SK-N-SH treated with all-trans-retinoic acid at 6 μM for 48 hours (cell line): ENCODE results near the gene ARHGEF40.

ENCODE experiments used
- ATAC-seq: fragments of 200-7000 bp; cut with Tn5 transposase; 3 replicates; pipeline ENCODE4 v1.9.1; 2020; ENCODE audit warnings: mild to moderate bottlenecking, moderate library complexity
- ARNTL ChIP-seq: fragments of 450-650 bp; formaldehyde crosslinking; IDR thresholded peaks from 2 replicates; pipeline ENCODE4 v1.5.0; 2020; ENCODE audit warnings: low read depth, mild to moderate bottlenecking, moderate library complexity, borderline replicate concordance
- ISL1 ChIP-seq: fragments of 250-450 bp; sonication (Bioruptor Pico); IDR thresholded peaks from 2 replicates; pipeline ENCODE4 v2.1.2; 2022; ENCODE audit warnings: mild to moderate bottlenecking, moderate library complexity
- OSR1 ChIP-seq: fragments of 250-450 bp; sonication (Bioruptor Pico); IDR thresholded peaks from 2 replicates; pipeline ENCODE4 v1.8.0; 2022; ENCODE audit warnings: moderate library complexity, mild to moderate bottlenecking, inconsistent platforms
- RARB ChIP-seq: fragments of 250-450 bp; sonication (Bioruptor Pico); IDR thresholded peaks from 2 replicates; pipeline ENCODE4 v1.8.0; 2021; ENCODE audit warnings: mild to moderate bottlenecking, moderate library complexity
- SNAI2 ChIP-seq: fragments of 250-450 bp; sonication (Bioruptor Pico); IDR thresholded peaks from 2 replicates; pipeline ENCODE4 v1.5.0; 2020; ENCODE audit warnings: mild to moderate bottlenecking, moderate library complexity
- TCF4 ChIP-seq: fragments of 250-450 bp; sonication (Bioruptor Pico); IDR thresholded peaks from 2 replicates; pipeline ENCODE4 v1.8.0; 2021; ENCODE audit warnings: mild to moderate bottlenecking, moderate library complexity, borderline replicate concordance
- TOX ChIP-seq: fragments of 250-450 bp; sonication (Bioruptor Pico); IDR thresholded peaks from 2 replicates; pipeline ENCODE4 v1.8.0; 2021; ENCODE audit warnings: mild to moderate bottlenecking, moderate library complexity, borderline replicate concordance
- ZC3H10 ChIP-seq: fragments of 250-450 bp; sonication (Bioruptor Pico); IDR thresholded peaks from 2 replicates; pipeline ENCODE4 v1.5.1; 2021; ENCODE audit warnings: mild to moderate bottlenecking, moderate library complexity
- ZFP3 ChIP-seq: fragments of 250-450 bp; sonication (Bioruptor Pico); IDR thresholded peaks from 2 replicates; pipeline ENCODE4 v1.5.0; 2020; ENCODE audit warnings: mild to moderate bottlenecking, moderate library complexity
- ZFP30 ChIP-seq: fragments of 450-650 bp; formaldehyde crosslinking; IDR thresholded peaks from 2 replicates; pipeline ENCODE4 v1.5.0; 2022; ENCODE audit warnings: mild to moderate bottlenecking, moderate library complexity
- ZNF70 ChIP-seq: fragments of 450-650 bp; formaldehyde crosslinking; IDR thresholded peaks from 2 replicates; pipeline ENCODE4 v1.5.0; 2020; ENCODE audit warnings: mild to moderate bottlenecking, moderate library complexity
- ZNF8 ChIP-seq: fragments of 450-650 bp; formaldehyde crosslinking; IDR thresholded peaks from 2 replicates; pipeline ENCODE4 v1.5.0; 2020; ENCODE audit warnings: mild to moderate bottlenecking, moderate library complexity
- TF ChIP-seq, protein P1 (sequence below): fragments of 250-450 bp; sonication (Bioruptor Pico); IDR thresholded peaks from 2 replicates; pipeline ENCODE4 v1.5.1; 2020; ENCODE audit warnings: low read depth, mild to moderate bottlenecking, moderate library complexity
- TF ChIP-seq, protein P2 (sequence below): fragments of 250-450 bp; sonication (Bioruptor Pico); IDR thresholded peaks from 2 replicates; pipeline ENCODE4 v1.8.0; 2021; ENCODE audit warnings: low read depth, mild to moderate bottlenecking, moderate library complexity, borderline replicate concordance
- TF ChIP-seq, protein P3 (sequence below): fragments of 250-450 bp; sonication (Bioruptor Pico); IDR thresholded peaks from 2 replicates; pipeline ENCODE4 v1.8.0; 2020; ENCODE audit warnings: mild to moderate bottlenecking, moderate library complexity, borderline replicate concordance
- TF ChIP-seq, protein P4 (sequence below): fragments of 250-450 bp; sonication (Bioruptor Pico); IDR thresholded peaks from 2 replicates; pipeline ENCODE4 v1.5.1; 2021; ENCODE audit warnings: mild to moderate bottlenecking, moderate library complexity
- TF ChIP-seq, protein P5 (sequence below): fragments of 250-450 bp; sonication (Bioruptor Pico); IDR thresholded peaks from 2 replicates; pipeline ENCODE4 v1.5.0; 2020; ENCODE audit warnings: mild to moderate bottlenecking, moderate library complexity

ARHGEF40 gene

DNA sequence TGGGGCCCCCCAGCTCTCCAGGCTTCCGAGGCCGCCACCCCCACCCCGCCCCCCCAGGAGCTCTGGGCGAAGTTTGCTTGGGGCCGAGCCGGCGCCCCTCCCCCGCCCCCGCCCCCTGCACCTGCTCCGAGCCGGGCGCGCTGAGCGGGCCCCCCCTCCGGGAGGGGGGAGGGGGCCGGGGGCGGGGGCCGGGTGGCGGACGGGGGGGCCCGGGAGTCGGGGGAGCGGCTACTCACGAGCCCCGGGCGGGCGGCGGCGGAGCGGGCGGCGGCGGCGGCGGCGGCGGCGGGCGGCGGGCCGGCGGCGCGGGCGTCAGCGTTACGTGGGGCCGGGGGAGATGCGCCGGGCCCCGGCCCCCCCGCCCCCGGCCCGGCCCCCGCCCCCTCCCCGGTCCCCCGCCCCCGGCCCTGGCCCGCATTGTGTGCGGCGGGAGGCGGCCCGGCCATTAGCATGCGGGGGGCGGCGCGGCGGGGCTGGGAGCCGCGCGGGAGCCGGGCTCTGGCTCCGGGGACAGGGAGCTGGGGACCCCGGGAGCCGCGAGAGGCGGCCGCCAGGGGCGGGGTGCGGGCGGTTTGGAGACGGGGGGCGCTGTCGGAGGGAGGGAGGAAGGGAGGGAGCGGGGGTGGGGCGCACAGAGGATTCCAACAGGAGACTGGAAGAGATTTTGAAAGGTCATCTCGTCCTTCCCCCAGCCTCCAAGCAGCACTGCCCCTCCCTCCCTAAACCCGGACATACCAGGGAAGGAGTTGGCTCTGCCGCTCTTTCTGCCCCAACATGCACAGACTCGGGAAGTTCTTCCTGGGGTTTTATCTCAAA lies 28.2 kb downstream of the ARHGEF40 start, which contains the start of gene ZNF219:
Gene ZNF219 (minus strand): TSS at position 580 of the 816 bp plus-strand sequence. CDS start 5,064 bp downstream, outside the sequence.
- TF ChIP-seq SNAI2 (CRISPR knock-in tag) = no peak
- TF ChIP-seq ISL1 = no peak
- no peak for TF ChIP-seq ZFP3
- no peak for TF ChIP-seq OSR1 (CRISPR knock-in tag)
- TF ChIP-seq, protein P1, sequence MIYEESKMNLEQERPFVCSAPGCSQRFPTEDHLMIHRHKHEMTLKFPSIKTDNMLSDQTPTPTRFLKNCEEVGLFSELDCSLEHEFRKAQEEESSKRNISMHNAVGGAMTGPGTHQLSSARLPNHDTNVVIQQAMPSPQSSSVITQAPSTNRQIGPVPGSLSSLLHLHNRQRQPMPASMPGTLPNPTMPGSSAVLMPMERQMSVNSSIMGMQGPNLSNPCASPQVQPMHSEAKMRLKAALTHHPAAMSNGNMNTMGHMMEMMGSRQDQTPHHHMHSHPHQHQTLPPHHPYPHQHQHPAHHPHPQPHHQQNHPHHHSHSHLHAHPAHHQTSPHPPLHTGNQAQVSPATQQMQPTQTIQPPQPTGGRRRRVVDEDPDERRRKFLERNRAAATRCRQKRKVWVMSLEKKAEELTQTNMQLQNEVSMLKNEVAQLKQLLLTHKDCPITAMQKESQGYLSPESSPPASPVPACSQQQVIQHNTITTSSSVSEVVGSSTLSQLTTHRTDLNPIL (CRISPR knock-in tag) = no peak
- TF ChIP-seq, protein P2, sequence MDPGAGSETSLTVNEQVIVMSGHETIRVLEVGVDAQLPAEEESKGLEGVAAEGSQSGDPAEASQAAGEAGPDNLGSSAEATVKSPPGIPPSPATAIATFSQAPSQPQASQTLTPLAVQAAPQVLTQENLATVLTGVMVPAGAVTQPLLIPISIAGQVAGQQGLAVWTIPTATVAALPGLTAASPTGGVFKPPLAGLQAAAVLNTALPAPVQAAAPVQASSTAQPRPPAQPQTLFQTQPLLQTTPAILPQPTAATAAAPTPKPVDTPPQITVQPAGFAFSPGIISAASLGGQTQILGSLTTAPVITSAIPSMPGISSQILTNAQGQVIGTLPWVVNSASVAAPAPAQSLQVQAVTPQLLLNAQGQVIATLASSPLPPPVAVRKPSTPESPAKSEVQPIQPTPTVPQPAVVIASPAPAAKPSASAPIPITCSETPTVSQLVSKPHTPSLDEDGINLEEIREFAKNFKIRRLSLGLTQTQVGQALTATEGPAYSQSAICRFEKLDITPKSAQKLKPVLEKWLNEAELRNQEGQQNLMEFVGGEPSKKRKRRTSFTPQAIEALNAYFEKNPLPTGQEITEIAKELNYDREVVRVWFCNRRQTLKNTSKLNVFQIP = no peak
- no peak for TF ChIP-seq RARB (CRISPR knock-in tag)
- no peak for TF ChIP-seq ZNF70 (CRISPR knock-in tag)
- no peak for TF ChIP-seq ZFP30 (CRISPR knock-in tag)
- no peak for TF ChIP-seq TOX (CRISPR knock-in tag)
- TF ChIP-seq ZC3H10 (CRISPR knock-in tag) = no peak
- TF ChIP-seq, protein P3, sequence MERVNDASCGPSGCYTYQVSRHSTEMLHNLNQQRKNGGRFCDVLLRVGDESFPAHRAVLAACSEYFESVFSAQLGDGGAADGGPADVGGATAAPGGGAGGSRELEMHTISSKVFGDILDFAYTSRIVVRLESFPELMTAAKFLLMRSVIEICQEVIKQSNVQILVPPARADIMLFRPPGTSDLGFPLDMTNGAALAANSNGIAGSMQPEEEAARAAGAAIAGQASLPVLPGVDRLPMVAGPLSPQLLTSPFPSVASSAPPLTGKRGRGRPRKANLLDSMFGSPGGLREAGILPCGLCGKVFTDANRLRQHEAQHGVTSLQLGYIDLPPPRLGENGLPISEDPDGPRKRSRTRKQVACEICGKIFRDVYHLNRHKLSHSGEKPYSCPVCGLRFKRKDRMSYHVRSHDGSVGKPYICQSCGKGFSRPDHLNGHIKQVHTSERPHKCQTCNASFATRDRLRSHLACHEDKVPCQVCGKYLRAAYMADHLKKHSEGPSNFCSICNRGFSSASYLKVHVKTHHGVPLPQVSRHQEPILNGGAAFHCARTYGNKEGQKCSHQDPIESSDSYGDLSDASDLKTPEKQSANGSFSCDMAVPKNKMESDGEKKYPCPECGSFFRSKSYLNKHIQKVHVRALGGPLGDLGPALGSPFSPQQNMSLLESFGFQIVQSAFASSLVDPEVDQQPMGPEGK (CRISPR knock-in tag) = no peak
- TF ChIP-seq, protein P4, sequence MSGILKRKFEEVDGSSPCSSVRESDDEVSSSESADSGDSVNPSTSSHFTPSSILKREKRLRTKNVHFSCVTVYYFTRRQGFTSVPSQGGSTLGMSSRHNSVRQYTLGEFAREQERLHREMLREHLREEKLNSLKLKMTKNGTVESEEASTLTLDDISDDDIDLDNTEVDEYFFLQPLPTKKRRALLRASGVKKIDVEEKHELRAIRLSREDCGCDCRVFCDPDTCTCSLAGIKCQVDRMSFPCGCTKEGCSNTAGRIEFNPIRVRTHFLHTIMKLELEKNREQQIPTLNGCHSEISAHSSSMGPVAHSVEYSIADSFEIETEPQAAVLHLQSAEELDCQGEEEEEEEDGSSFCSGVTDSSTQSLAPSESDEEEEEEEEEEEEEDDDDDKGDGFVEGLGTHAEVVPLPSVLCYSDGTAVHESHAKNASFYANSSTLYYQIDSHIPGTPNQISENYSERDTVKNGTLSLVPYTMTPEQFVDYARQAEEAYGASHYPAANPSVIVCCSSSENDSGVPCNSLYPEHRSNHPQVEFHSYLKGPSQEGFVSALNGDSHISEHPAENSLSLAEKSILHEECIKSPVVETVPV (CRISPR knock-in tag) = no peak
- TF ChIP-seq, protein P5, sequence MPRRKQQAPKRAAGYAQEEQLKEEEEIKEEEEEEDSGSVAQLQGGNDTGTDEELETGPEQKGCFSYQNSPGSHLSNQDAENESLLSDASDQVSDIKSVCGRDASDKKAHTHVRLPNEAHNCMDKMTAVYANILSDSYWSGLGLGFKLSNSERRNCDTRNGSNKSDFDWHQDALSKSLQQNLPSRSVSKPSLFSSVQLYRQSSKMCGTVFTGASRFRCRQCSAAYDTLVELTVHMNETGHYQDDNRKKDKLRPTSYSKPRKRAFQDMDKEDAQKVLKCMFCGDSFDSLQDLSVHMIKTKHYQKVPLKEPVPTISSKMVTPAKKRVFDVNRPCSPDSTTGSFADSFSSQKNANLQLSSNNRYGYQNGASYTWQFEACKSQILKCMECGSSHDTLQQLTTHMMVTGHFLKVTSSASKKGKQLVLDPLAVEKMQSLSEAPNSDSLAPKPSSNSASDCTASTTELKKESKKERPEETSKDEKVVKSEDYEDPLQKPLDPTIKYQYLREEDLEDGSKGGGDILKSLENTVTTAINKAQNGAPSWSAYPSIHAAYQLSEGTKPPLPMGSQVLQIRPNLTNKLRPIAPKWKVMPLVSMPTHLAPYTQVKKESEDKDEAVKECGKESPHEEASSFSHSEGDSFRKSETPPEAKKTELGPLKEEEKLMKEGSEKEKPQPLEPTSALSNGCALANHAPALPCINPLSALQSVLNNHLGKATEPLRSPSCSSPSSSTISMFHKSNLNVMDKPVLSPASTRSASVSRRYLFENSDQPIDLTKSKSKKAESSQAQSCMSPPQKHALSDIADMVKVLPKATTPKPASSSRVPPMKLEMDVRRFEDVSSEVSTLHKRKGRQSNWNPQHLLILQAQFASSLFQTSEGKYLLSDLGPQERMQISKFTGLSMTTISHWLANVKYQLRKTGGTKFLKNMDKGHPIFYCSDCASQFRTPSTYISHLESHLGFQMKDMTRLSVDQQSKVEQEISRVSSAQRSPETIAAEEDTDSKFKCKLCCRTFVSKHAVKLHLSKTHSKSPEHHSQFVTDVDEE (CRISPR knock-in tag) = no peak
- no peak for TF ChIP-seq ARNTL (CRISPR knock-in tag)
- TF ChIP-seq TCF4 (CRISPR knock-in tag) = no peak
- TF ChIP-seq, all 23 proteins: peak for 0

DNA sequence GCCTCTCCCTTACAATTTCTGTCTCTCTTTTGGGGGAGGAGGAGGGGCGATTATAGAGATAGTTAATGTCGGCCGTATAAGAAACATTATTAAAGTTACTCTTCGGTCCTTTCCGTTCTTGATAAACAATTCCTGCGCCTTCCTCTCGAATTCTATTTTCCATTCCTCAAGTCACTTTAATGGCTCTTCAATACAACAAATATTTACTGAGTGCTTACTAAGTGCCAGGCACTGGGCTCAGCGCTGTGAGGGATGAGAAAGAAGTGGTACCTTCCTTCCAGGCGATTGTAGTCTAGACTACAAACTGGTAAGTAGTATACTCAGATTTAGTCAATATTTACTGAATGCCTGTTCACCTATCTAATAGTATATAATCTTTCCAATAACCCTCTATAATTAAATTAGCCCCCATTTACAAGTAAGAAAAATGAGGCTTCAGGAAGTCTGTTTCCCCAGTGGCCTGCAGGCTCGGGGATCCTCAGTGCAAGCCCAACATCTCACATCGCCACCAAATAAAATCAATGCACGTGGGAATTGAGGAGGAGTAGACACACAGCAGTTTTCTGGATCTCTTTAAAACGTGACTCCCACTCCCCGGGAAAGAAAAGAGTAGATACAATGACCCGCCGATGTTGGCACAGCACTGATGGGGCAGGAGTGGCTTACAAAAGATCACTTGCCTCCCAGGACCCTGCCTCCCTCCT lies 28.9 kb downstream of the ARHGEF40 start:
- TF ChIP-seq ZNF8 (CRISPR knock-in tag) = no peak
- TF ChIP-seq, protein P3 (CRISPR knock-in tag) = no peak
- TF ChIP-seq ZFP30 (CRISPR knock-in tag) = no peak
- no peak for TF ChIP-seq ZC3H10 (CRISPR knock-in tag)
- no peak for TF ChIP-seq TCF4 (CRISPR knock-in tag)
- TF ChIP-seq, protein P2 = no peak
- no peak for ATAC-seq

More for the DNA sequence above, 28.2 kb downstream of the ARHGEF40 start, which contains the start of gene ZNF219:
- peak; percentile 40 for ATAC-seq
